GM12878 (cell line): ENCODE measurements around the gene MATN1.

Experiments
- BCL3 ChIP-seq: IDR thresholded peaks from 2 replicates; pipeline ENCODE4 v1.6.1; 2011; ENCODE audit warnings: borderline replicate concordance, low read depth, mild to moderate bottlenecking, moderate library complexity, low read length; ENCODE audit not compliant: insufficient read depth, poor library complexity, severe bottlenecking
- CHD2 ChIP-seq: IDR thresholded peaks from 2 replicates; pipeline ENCODE4 v1.6.1; 2011; ENCODE audit warnings: low read depth, low read length, improper control_type of control experiment, borderline replicate concordance
- CTCF ChIP-seq, 3 experiments: IDR thresholded peaks in 2 of 3; conservative IDR thresholded peaks in 1 of 3; 2 replicates each; pipeline ENCODE4 v1.5.1; 2011; ENCODE audit warnings: low read depth in 3 of 3, low read length in 3 of 3, mild to moderate bottlenecking in 3 of 3, control low read depth in 2 of 3, moderate library complexity in 2 of 3, inconsistent platforms in 1 of 3, mixed read lengths in 1 of 3; ENCODE audit not compliant: control insufficient read depth in 2 of 3, insufficient read depth in 1 of 3; ENCODE audit errors: extremely low read depth in 1 of 3
- MTA3 ChIP-seq: IDR thresholded peaks from 2 replicates; pipeline ENCODE4 v1.6.1; 2012; ENCODE audit warnings: low read length, inconsistent platforms, borderline replicate concordance
- NR2F1 ChIP-seq: fragments of 450-650 bp; conservative IDR thresholded peaks from 2 replicates; pipeline ENCODE4 v1.6.1; 2017; ENCODE audit warnings: mild to moderate bottlenecking
- POLR2A ChIP-seq: IDR thresholded peaks from 2 replicates; pipeline ENCODE4 v1.6.1; 2011; ENCODE audit warnings: low read depth, mild to moderate bottlenecking, low read length
- RAD21 ChIP-seq: IDR thresholded peaks from 2 replicates; pipeline ENCODE4 v1.6.1; 2011; ENCODE audit warnings: mild to moderate bottlenecking, low read depth, low read length, moderate library complexity; ENCODE audit not compliant: insufficient read depth
- RFX5 ChIP-seq: IDR thresholded peaks from 2 replicates; pipeline ENCODE4 v1.6.1; 2011; ENCODE audit warnings: low read depth, low read length, improper control_type of control experiment
- SIN3A ChIP-seq: IDR thresholded peaks from 2 replicates; pipeline ENCODE4 v1.6.1; 2012; ENCODE audit warnings: low read depth, low read length, improper control_type of control experiment
- SP1 ChIP-seq: IDR thresholded peaks from one replicate; pipeline ENCODE4 v1.6.1; 2011; ENCODE audit warnings: low read depth, low read length
- SREBF2 ChIP-seq: IDR thresholded peaks from 2 replicates; pipeline ENCODE4 v1.6.1; 2012; ENCODE audit warnings: mild to moderate bottlenecking, low read length
- YY1 ChIP-seq: IDR thresholded peaks from 2 replicates; pipeline ENCODE4 v1.6.1; 2011; ENCODE audit warnings: low read depth, mild to moderate bottlenecking, low read length

GRCh38 chr1:30706528-30706927, 16.9 kb downstream of the MATN1 start:
- TF ChIP-seq NR2F1 (0 out of 2 replicates have a peak, but pooled peaks have one; percentile 21), RAD21 (no peak), POLR2A (no peak), RFX5 (no peak), MTA3 (no peak), CTCF (IDR thresholded peaks at IDR 0.05 in 2 of 3, conservative IDR thresholded peaks at IDR 0.05 in 1 of 3; ENCODE audit: control insufficient read depth in 2 of 3, extremely low read depth in 1 of 3, insufficient read depth in 1 of 3, low read depth in 3 of 3, low read length in 3 of 3) (no peak), SP1 (no peak), CHD2 (no peak), BCL3 (no peak), SREBF2 (no peak), YY1 (no peak), SIN3A (no peak)
